ENCODE results near the gene SYNJ2.

- no peak for TF ChIP-seq CTCF (IDR thresholded peaks at IDR 0.05)
- no peak for TF ChIP-seq POLR2AphosphoS5 (IDR thresholded peaks at IDR 0.05; ENCODE audit: low read depth, low read length)
These were observed 469 bp downstream of the SYNJ2 start for GRCh38 chr6:157982102-157982562.
